Breast epithelium (tissue), 3 donors: Measurements from ENCODE around the gene TMC8.

Source experiments
- POLR2A ChIP-seq: fragments of 450-650 bp; IDR thresholded peaks from one replicate; pipeline ENCODE4 v1.6.1; 2016; ENCODE audit warnings: antibody characterized with exemption, mild to moderate bottlenecking, moderate library complexity
- POLR2AphosphoS5 ChIP-seq, 3 donors: sonication (generic); formaldehyde crosslinking; IDR thresholded peaks; one replicate each; pipeline ENCODE4 v1.6.1; 2017; ENCODE audit warnings: antibody characterized with exemption in 3 of 3
- TF ChIP-seq, protein P1 (sequence below), 3 donors: fragments of 450-650 bp; IDR thresholded peaks; one replicate each; pipeline ENCODE4 v1.5.1; 2016 to 2017; ENCODE audit warnings: antibody characterized with exemption in 3 of 3, mild to moderate bottlenecking in 3 of 3, moderate library complexity in 3 of 3

DNA sequence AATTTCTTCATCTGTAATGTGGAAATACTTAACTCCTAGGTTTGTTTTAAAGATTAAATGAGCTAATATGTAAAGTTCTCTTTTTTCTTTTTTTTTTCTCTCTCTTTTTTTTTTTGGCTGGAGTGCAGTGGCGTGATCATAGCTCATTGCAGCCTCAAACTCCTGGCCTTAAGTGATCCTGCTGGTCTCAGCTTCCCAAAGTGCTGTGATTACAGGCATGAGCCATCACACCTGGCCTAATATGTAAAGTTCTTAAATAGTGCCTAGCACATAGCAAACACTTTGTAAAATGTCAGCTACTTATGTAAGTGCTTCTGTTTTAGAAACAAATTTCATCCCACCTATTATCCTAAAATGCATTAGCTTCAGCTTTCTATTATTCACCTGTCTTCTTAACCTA lies 42.0 kb upstream of the TMC8 start:
- TF ChIP-seq, protein P1, sequence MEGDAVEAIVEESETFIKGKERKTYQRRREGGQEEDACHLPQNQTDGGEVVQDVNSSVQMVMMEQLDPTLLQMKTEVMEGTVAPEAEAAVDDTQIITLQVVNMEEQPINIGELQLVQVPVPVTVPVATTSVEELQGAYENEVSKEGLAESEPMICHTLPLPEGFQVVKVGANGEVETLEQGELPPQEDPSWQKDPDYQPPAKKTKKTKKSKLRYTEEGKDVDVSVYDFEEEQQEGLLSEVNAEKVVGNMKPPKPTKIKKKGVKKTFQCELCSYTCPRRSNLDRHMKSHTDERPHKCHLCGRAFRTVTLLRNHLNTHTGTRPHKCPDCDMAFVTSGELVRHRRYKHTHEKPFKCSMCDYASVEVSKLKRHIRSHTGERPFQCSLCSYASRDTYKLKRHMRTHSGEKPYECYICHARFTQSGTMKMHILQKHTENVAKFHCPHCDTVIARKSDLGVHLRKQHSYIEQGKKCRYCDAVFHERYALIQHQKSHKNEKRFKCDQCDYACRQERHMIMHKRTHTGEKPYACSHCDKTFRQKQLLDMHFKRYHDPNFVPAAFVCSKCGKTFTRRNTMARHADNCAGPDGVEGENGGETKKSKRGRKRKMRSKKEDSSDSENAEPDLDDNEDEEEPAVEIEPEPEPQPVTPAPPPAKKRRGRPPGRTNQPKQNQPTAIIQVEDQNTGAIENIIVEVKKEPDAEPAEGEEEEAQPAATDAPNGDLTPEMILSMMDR (IDR thresholded peaks at IDR 0.05), result no peak
- TF ChIP-seq POLR2AphosphoS5 (IDR thresholded peaks at IDR 0.05), result no peak
- TF ChIP-seq POLR2A, result no peak
